Ishikawa (cell line): Measurements from ENCODE around the gene APOC4.

Experiments used
- CREB1 ChIP-seq: IDR thresholded peaks from 2 replicates; pipeline ENCODE4 v1.6.1; 2012; ENCODE audit warnings: low read depth
- EP300 ChIP-seq: IDR thresholded peaks from 2 replicates; pipeline ENCODE4 v1.6.1; 2012; ENCODE audit warnings: borderline replicate concordance
- TAF1 ChIP-seq: IDR thresholded peaks from 2 replicates; pipeline ENCODE4 v1.6.1; 2012; ENCODE audit warnings: low read depth, mild to moderate bottlenecking
- TF ChIP-seq, protein P1 (sequence below): IDR thresholded peaks from 2 replicates; pipeline ENCODE4 v1.6.1; 2012

DNA sequence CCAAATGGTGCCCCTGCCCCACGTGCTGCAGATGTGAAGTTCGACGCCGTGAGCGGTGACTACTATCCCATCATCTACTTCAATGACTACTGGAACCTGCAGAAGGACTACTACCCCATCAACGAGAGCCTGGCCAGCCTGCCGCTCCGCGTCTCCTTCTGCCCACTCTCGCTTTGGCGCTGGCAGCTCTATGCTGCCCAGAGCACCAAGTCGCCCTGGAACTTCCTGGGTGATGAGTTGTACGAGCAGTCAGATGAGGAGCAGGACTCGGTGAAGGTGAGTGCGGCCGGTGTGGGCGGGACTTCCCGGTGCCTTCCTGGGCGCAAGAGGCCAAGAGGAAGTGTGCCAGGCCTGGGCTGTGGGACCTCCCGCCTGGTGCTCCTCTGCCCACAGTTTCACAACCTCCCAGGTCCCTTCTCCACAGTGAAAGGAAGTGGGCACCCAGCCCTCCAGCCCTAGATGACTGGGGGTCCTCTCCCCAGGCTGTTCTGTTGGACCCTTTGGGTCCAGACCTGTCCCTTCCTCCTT lies 45.2 kb downstream of the APOC4 start:
- TF ChIP-seq CREB1 (no peak), EP300 (no peak), TAF1 (no peak)
- TF ChIP-seq, protein P1, sequence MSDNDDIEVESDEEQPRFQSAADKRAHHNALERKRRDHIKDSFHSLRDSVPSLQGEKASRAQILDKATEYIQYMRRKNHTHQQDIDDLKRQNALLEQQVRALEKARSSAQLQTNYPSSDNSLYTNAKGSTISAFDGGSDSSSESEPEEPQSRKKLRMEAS: no peak
